Measurements from ENCODE around the gene AVPI1.
"Not testable (repeated sequence)": the region's sequence is repeated elsewhere in the genome, so short reads cannot be mapped to it uniquely, and the experiment has no call there.

The AVPI1 gene

GRCh38 chr10:97650726-97651125, 36.3 kb downstream of the AVPI1 start:
- TF ChIP-seq EZH2phosphoT487 (IDR thresholded peaks at IDR 0.05; ENCODE audit: low read length) (no peak), CTCF (IDR thresholded peaks at IDR 0.05; ENCODE audit: low read length) (no peak), EZH2 (optimal IDR thresholded peaks at IDR 0.05; ENCODE audit: low read depth, low read length) (no peak)
- Histone ChIP-seq H3K4me1 (ENCODE audit: low read length) (peaks cover 8% of the 10 kb centered on the region), H2AFZ (ENCODE audit: low read length) (no peak overlapping the region), H4K20me1 (ENCODE audit: insufficient read depth, low read length) (no peaks in the 10 kb centered on the region), H3K4me2 (ENCODE audit: low read depth, low read length) (no peak overlapping the region), H3K27ac (ENCODE audit: low read length) (no peak overlapping the region), H3K36me3 (replicated peaks; ENCODE audit: insufficient read depth, low read length) (peaks cover 5% of the 10 kb centered on the region; the same call in 1 of the 2 replicates), H3K79me2 (ENCODE audit: low read length) (peaks cover 26% of the 10 kb centered on the region), H3K9me3 (replicated peaks; ENCODE audit: insufficient read depth, low read length) (no peaks in the 10 kb centered on the region), H3K27me3 (replicated peaks; ENCODE audit: insufficient read depth, low read length) (no peaks in the 10 kb centered on the region), H3K9ac (ENCODE audit: low read length) (no peak overlapping the region), H3F3A (ENCODE audit: insufficient read depth, low read length) (no peaks in the 10 kb centered on the region), H3K4me3 (ENCODE audit: low read length) (no peak overlapping the region), H3K9me2 (replicated peaks; ENCODE audit: insufficient read depth, low read length) (no peaks in the 10 kb centered on the region)
- no peak for DNase-seq

GRCh38 chr10:97649405-97649750, 37.7 kb downstream of the AVPI1 start:
- not testable (repeated sequence) for H3K9me3 ChIP-seq (replicated peaks; ENCODE audit: insufficient read depth, low read length); DNase-seq; H4K20me1 ChIP-seq (ENCODE audit: insufficient read depth, low read length); H3K4me1 ChIP-seq (ENCODE audit: low read length); H3K9ac ChIP-seq (ENCODE audit: low read length); H3F3A ChIP-seq (ENCODE audit: insufficient read depth, low read length); H3K4me2 ChIP-seq (ENCODE audit: low read depth, low read length); H3K36me3 ChIP-seq (replicated peaks; ENCODE audit: insufficient read depth, low read length); H3K27ac ChIP-seq (ENCODE audit: low read length); H3K27me3 ChIP-seq (replicated peaks; ENCODE audit: insufficient read depth, low read length); H3K4me3 ChIP-seq (ENCODE audit: low read length); H3K9me2 ChIP-seq (replicated peaks; ENCODE audit: insufficient read depth, low read length); H2AFZ ChIP-seq (ENCODE audit: low read length)
- peaks cover 34% of the 10 kb centered on the region for H3K79me2 ChIP-seq (ENCODE audit: low read length)

GRCh38 chr10:97648562-97649404, 38.3 kb downstream of the AVPI1 start:
- TF ChIP-seq EZH2phosphoT487 (IDR thresholded peaks at IDR 0.05; ENCODE audit: low read length) = no peak
- no peak for TF ChIP-seq EZH2 (optimal IDR thresholded peaks at IDR 0.05; ENCODE audit: low read depth, low read length)
- no peak for TF ChIP-seq CTCF (IDR thresholded peaks at IDR 0.05; ENCODE audit: low read length)
- H3K4me3 ChIP-seq (ENCODE audit: low read length) = no peak overlapping the region
- peaks cover 37% of the 10 kb centered on the region for H3K79me2 ChIP-seq (ENCODE audit: low read length)
- no peak overlapping the region for H3K9ac ChIP-seq (ENCODE audit: low read length)
- no peaks in the 10 kb centered on the region for H3F3A ChIP-seq (ENCODE audit: insufficient read depth, low read length)
- H2AFZ ChIP-seq (ENCODE audit: low read length) = no peak overlapping the region
- DNase-seq = no peak
- H3K9me3 ChIP-seq (replicated peaks; ENCODE audit: insufficient read depth, low read length) = no peaks in the 10 kb centered on the region
- 0 out of 2 replicates have a peak, but pooled peaks cover 3% of the 10 kb centered on the region for H4K20me1 ChIP-seq (ENCODE audit: insufficient read depth, low read length)
- H3K4me2 ChIP-seq (ENCODE audit: low read depth, low read length) = no peak overlapping the region
- H3K36me3 ChIP-seq (replicated peaks; ENCODE audit: insufficient read depth, low read length) = peaks cover 5% of the 10 kb centered on the region; the same call in 1 of the 2 replicates
- peaks cover 8% of the 10 kb centered on the region for H3K4me1 ChIP-seq (ENCODE audit: low read length)
- H3K27ac ChIP-seq (ENCODE audit: low read length) = no peak overlapping the region
- no peaks in the 10 kb centered on the region for H3K9me2 ChIP-seq (replicated peaks; ENCODE audit: insufficient read depth, low read length)
- no peaks in the 10 kb centered on the region for H3K27me3 ChIP-seq (replicated peaks; ENCODE audit: insufficient read depth, low read length)

- Histone ChIP-seq H3K4me1 (ENCODE audit: low read length) (peaks cover 8% of the 10 kb centered on the region), H3K27me3 (replicated peaks; ENCODE audit: insufficient read depth, low read length) (no peaks in the 10 kb centered on the region), H3F3A (ENCODE audit: insufficient read depth, low read length) (no peaks in the 10 kb centered on the region), H3K79me2 (ENCODE audit: low read length) (peaks cover 47% of the 10 kb centered on the region), H3K27ac (ENCODE audit: low read length) (no peak overlapping the region), H3K9me3 (replicated peaks; ENCODE audit: insufficient read depth, low read length) (no peaks in the 10 kb centered on the region), H2AFZ (ENCODE audit: low read length) (no peak overlapping the region), H3K4me3 (ENCODE audit: low read length) (no peak overlapping the region), H3K4me2 (ENCODE audit: low read depth, low read length) (no peak overlapping the region), H3K9me2 (replicated peaks; ENCODE audit: insufficient read depth, low read length) (no peaks in the 10 kb centered on the region), H3K36me3 (replicated peaks; ENCODE audit: insufficient read depth, low read length) (peaks cover 5% of the 10 kb centered on the region; the same call in 1 of the 2 replicates), H3K9ac (ENCODE audit: low read length) (no peak overlapping the region), H4K20me1 (ENCODE audit: insufficient read depth, low read length) (0 out of 2 replicates have a peak, but pooled peaks cover 3% of the 10 kb centered on the region)
- no peak for DNase-seq
- TF ChIP-seq EZH2phosphoT487 (IDR thresholded peaks at IDR 0.05; ENCODE audit: low read length) = no peak
- no peak for TF ChIP-seq EZH2 (optimal IDR thresholded peaks at IDR 0.05; ENCODE audit: low read depth, low read length)
- no peak for TF ChIP-seq CTCF (IDR thresholded peaks at IDR 0.05; ENCODE audit: low read length)
These were observed 39.5 kb downstream of the AVPI1 start for GRCh38 chr10:97647556-97647955.
